Thyroid gland (tissue), 4 donors: ENCODE results near the gene N4BP2. TPM values are rescaled to one million over a fixed set of nuclear protein-coding genes. Genes with fewer than 3 reads are reported as not detected.

ENCODE experiments used
- DNase-seq, 2 donors: peaks; one replicate each; pipeline ENCODE4 v3.0.0-alpha.2; 2019
- H3K27ac ChIP-seq, 3 donors: fragments of 200-600 bp; sonication (generic); 1 replicate in 2 of 3; 2 replicates in 1 of 3; pipeline ENCODE4 v1.5.1; 2016 to 2019; ENCODE audit warnings: mild to moderate bottlenecking in 1 of 3, moderate library complexity in 1 of 3
- H3K27me3 ChIP-seq: fragments of 200-600 bp; sonication (generic); one replicate; pipeline ENCODE4 v1.5.1; 2019
- H3K36me3 ChIP-seq, 2 donors: fragments of 200-600 bp; sonication (generic); one replicate each; pipeline ENCODE4 v1.5.1; 2016 to 2019
- H3K4me1 ChIP-seq, 2 donors: fragments of 200-600 bp; sonication (generic); one replicate each; pipeline ENCODE4 v1.5.1; 2017 to 2019
- H3K4me3 ChIP-seq, 3 donors: fragments of 200-600 bp; sonication (generic); replicated peaks in 1 of 3; 1 replicate in 2 of 3; 2 replicates in 1 of 3; pipeline ENCODE4 v1.5.1; 2016; ENCODE audit warnings: mild to moderate bottlenecking in 1 of 3
- H3K9me3 ChIP-seq: fragments of 200-600 bp; sonication (generic); one replicate; pipeline ENCODE4 v1.5.1; 2017
- CTCF ChIP-seq, 6 experiments: fragments of 200-600 bp in 3 of 6; fragments of 450-650 bp in 3 of 6; sonication (generic) in 3 of 6; IDR thresholded peaks; one replicate each; pipeline ENCODE4 v1.5.1; 2016 to 2019; ENCODE audit warnings: antibody characterized with exemption in 6 of 6, mild to moderate bottlenecking in 2 of 6, inconsistent platforms in 1 of 6, moderate library complexity in 1 of 6
- POLR2A ChIP-seq, 2 donors: fragments of 450-650 bp; IDR thresholded peaks; one replicate each; pipeline ENCODE4 v1.6.1; 2017; ENCODE audit warnings: antibody characterized with exemption in 2 of 2, mild to moderate bottlenecking in 2 of 2, moderate library complexity in 1 of 2
- WGBS, 2 donors: methylation state at CpG; one replicate each; pipeline ENCODE4 v1.1.5; 2017; 5-methylcytosine and 5-hydroxymethylcytosine counted together
- intact Hi-C: fragments of 100-400 bp; cut with DNase I; formaldehyde crosslinking; loops from one replicate; pipeline ENCODE4 v1.15.1; 2023
- total RNA-seq, 4 donors: library from RNA; depleted of rRNA; stranded (reverse); fragments of >200 nt; gene quantifications; one replicate each; pipeline ENCODE4 v1.2.3, GENCODE V29; 2016

N4BP2 gene
- total RNA-seq, 4 donors from 2014 or later = 20.4 to 37.4 (median 25.5) TPM

- 94 to 97% methylated on average over 10 of the region's 10 CpGs for WGBS, 2 donors
These were observed 138.8 kb downstream of the N4BP2 start for GRCh38 chr4:40195182-40196177.

GRCh38 chr4:40196272-40196671 lies 139.6 kb downstream of the N4BP2 start:
- Histone ChIP-seq H3K4me3 (no peak overlapping the region), H3K27me3 (no peaks in the 10 kb centered on the region), H3K27ac (no peak overlapping the region), H3K36me3 (no peaks in the 10 kb centered on the region), H3K4me1 (no peaks in the 10 kb centered on the region), H3K9me3 (no peaks in the 10 kb centered on the region)
- intact Hi-C loops = no loop called here
- WGBS, 2 donors = 85 to 91% methylated on average over 8 of the region's 8 CpGs
- TF ChIP-seq POLR2A (IDR thresholded peaks at IDR 0.05) (no peak), CTCF (IDR thresholded peaks at IDR 0.05) (no peak)
- DNase-seq = no peak

More at GRCh38 chr4:40195182-40196177, 138.8 kb downstream of the N4BP2 start:
- H3K27me3 ChIP-seq = no peaks in the 10 kb centered on the region
- no peaks in the 10 kb centered on the region for H3K9me3 ChIP-seq
- intact Hi-C loops = no loop called here
- H3K36me3 ChIP-seq = no peaks in the 10 kb centered on the region
- TF ChIP-seq CTCF (IDR thresholded peaks at IDR 0.05) (no peak), POLR2A (IDR thresholded peaks at IDR 0.05) (no peak)
- no peaks in the 10 kb centered on the region for H3K4me1 ChIP-seq
- DNase-seq = no peak
- no peak overlapping the region for H3K27ac ChIP-seq
- H3K4me3 ChIP-seq = no peak overlapping the region

- 54 to 62% methylated on average over 14 of the region's 14 CpGs for WGBS, 2 donors
- Histone ChIP-seq H3K36me3 (no peaks in the 10 kb centered on the region), H3K9me3 (no peaks in the 10 kb centered on the region), H3K27ac (no peak within 1 kb of the TSS), H3K4me1 (no peaks in the 10 kb centered on the region), H3K27me3 (no peaks in the 10 kb centered on the region), H3K4me3 (no peak within 1 kb of the TSS)
- intact Hi-C loops = no loop called here
- no peak for DNase-seq
- TF ChIP-seq POLR2A (IDR thresholded peaks at IDR 0.05) (no peak), CTCF (IDR thresholded peaks at IDR 0.05) (no peak)
These were observed 140.2 kb downstream of the N4BP2 start, which contains the start of gene RHOH for GRCh38 chr4:40196724-40197281. Gene RHOH, plus strand, starts transcription at chr4:40197031. Its CDS starts 46,356 bp downstream, at chr4:40243387.

DNA sequence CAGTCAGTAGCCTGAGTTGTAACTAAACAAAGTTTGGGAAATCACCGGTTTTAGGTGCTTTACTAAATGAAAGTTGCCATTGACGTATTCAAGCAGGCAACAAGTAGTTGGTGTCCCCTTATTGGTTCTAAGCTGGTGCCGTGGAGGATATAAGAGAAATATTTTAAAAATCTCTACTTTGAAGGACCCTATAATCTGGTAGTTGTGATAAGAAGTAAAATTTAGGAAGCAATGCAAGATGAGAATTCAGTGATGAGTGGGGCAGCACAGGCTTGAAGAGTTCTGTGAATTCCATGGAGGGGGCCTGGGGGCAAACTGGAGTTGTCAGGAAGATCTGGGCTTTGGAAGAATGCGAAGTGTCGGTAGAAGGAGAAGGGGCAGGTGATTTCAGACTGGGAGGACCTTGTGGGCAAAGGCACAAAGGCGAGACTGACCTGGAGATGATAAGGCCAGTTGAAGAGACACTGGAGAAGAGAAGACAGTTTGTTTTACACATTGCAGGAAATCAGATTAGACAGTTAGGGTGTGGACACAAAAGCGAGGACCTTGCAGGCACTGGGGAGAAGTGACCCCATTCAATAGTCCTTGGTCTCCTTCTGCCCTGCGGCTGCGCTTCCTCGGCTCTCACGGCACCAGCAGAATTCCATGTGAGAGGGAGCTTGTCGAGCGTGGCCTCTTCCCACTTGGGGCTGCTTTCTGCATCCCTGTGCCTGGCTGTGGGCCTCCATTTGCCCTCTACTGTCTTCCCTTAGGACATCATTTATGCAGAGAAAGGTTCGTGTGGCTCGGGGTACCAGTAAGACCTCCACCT lies 141.4 kb downstream of the N4BP2 start:
- Histone ChIP-seq H3K9me3 (no peaks in the 10 kb centered on the region), H3K27me3 (no peaks in the 10 kb centered on the region), H3K4me1 (no peaks in the 10 kb centered on the region), H3K4me3 (no peak overlapping the region), H3K27ac (no peak overlapping the region), H3K36me3 (no peaks in the 10 kb centered on the region)
- WGBS, 2 donors = 75 to 76% methylated on average over 15 of the region's 15 CpGs
- intact Hi-C loops = no loop called here
- TF ChIP-seq CTCF (IDR thresholded peaks at IDR 0.05) (no peak), POLR2A (IDR thresholded peaks at IDR 0.05) (no peak)
- no peak for DNase-seq
